Measurements from ENCODE around the gene PRMT3. TPM values are rescaled to one million over a fixed set of nuclear protein-coding genes. Genes with fewer than 3 reads are reported as not detected.

PRMT3 gene
- total RNA-seq, 1 experiment from 2014 or later = 22.6 TPM

- Histone ChIP-seq H3K4ac (ENCODE audit: low read depth, low read length) (no peak overlapping the region), H2BK5ac (ENCODE audit: insufficient read length, low read length) (no peak overlapping the region), H3K4me2 (ENCODE audit: insufficient read depth, insufficient read length, low read length) (no peak overlapping the region), H3K4me1 (ENCODE audit: insufficient read depth, low read length) (no peaks in the 10 kb centered on the region; the same call in 1 of the 2 replicates), H3K56ac (ENCODE audit: insufficient read length, low read depth, low read length) (no peak overlapping the region), H2AK5ac (ENCODE audit: insufficient read length, low read length) (no peak overlapping the region), H4K20me1 (ENCODE audit: control insufficient read depth, insufficient read depth, insufficient read length) (no peaks in the 10 kb centered on the region), H3K23me2 (ENCODE audit: insufficient read length, low read depth, low read length, poor library complexity, severe bottlenecking) (no peaks in the 10 kb centered on the region), H3K9me3 (ENCODE audit: control insufficient read depth, low read depth, low read length) (no peaks in the 10 kb centered on the region), H4K91ac (ENCODE audit: insufficient read length, low read depth, low read length) (no peak overlapping the region), H2AFZ (ENCODE audit: low read length) (no peak overlapping the region), H3K14ac (ENCODE audit: insufficient read depth, low read length) (no peak overlapping the region), H4K5ac (ENCODE audit: insufficient read length, low read depth, low read length) (no peak overlapping the region), H3K27ac (ENCODE audit: insufficient read length, low read depth, low read length) (no peak overlapping the region), H2BK12ac (ENCODE audit: insufficient read length, low read depth, low read length) (no peak overlapping the region), H3T11ph (ENCODE audit: low read length) (no peak overlapping the region), H3K79me1 (ENCODE audit: insufficient read depth, low read depth, low read length, poor library complexity, severe bottlenecking) (no peaks in the 10 kb centered on the region), H4K8ac (replicated peaks; ENCODE audit: insufficient read length, low read depth, low read length) (no peak overlapping the region), H3K79me2 (ENCODE audit: insufficient read depth, low read length) (no peaks in the 10 kb centered on the region), H2BK20ac (ENCODE audit: low read depth, low read length, poor library complexity, severe bottlenecking) (no peak overlapping the region), H3K27me3 (ENCODE audit: insufficient read depth, low read length) (no peaks in the 10 kb centered on the region), H2BK15ac (ENCODE audit: low read depth, low read length) (no peak overlapping the region), H3K9ac (ENCODE audit: extremely low read depth, insufficient read length, low read length) (no peak overlapping the region), H3K23ac (ENCODE audit: insufficient read length, low read depth, low read length) (no peak overlapping the region), H3K18ac (ENCODE audit: insufficient read length, low read depth, low read length) (no peak overlapping the region), H2BK120ac (ENCODE audit: low read depth, low read length, poor library complexity, severe bottlenecking) (no peak overlapping the region)
- no peak for DNase-seq
- H3K36me3 Mint-ChIP-seq (ENCODE audit: insufficient read depth in 1 of 3, low read depth in 3 of 3) = peaks cover 1 to 8% (median 5%) of the 10 kb centered on the region in 3 experiments; a peak in 3 of 7 replicates
- no peak overlapping the region for H3K4me3 Mint-ChIP-seq
- TF ChIP-seq CTCF (conservative IDR thresholded peaks at IDR 0.05) = no peak
- H3K27me3 Mint-ChIP-seq (ENCODE audit: low read depth) = no peaks in the 10 kb centered on the region
- no peak overlapping the region for H3K27ac Mint-ChIP-seq
- no peaks in the 10 kb centered on the region; a peak in 1 of 5 replicates for H3K9me3 Mint-ChIP-seq
- H3K4me1 Mint-ChIP-seq = peaks cover 30 to 31% of the 10 kb centered on the region in 2 experiments
Observed at GRCh38 chr11:20501252-20501651, 113.7 kb downstream of the PRMT3 start.
